Measurements from ENCODE around the gene CLDN22. TPM values are rescaled to one million over a fixed set of nuclear protein-coding genes. Genes with fewer than 3 reads are reported as not detected.

Gene CLDN22
- total and polyA plus RNA-seq, 10 of the 15 experiments (the other 5 are each of a cell fraction or from before 2014, with no cell fraction given), result not detected

DNA sequence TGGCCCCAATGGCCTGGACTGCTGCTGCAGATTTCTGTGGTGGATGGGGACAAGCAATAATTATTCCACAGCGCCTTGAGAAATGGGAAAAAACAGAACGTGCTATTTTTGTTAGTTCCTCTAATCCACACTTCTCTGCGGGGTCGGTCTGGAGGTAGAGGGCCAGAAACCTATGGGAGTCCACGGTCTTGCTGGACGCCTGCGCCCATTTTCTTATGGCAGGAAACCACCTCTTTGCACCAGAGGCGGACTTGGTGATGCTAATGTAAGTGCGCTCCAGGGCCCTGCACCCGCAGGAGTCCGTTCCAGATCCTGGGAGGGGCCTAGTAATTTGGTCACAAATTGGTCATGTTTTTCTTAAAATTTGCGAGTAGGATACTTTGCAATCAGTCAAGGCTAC, 28.1 kb upstream of the CLDN22 start:
- no peak for DNase-seq (ENCODE audit: low read depth, low spot score)
- no peaks in the 10 kb centered on the region for H4K20me1 ChIP-seq (ENCODE audit: control insufficient read depth, insufficient read depth)
- in situ Hi-C loops (cut with MboI) (no loop called here), intact Hi-C loops (cut with micrococcal nuclease; ENCODE audit: unreplicated experiment) (no loop called here)
- ChIA-PET SMC1A (ENCODE audit: uncharacterized antibody, unreplicated experiment) (no interaction called here), POLR2A (no interaction called here), CTCF (no interaction called here), RAD21 (ENCODE audit: unreplicated experiment) (no interaction called here)
- no peak overlapping the region for H3K4me2 ChIP-seq (ENCODE audit: control insufficient read depth, insufficient read depth)
- BruUV-seq (replicated peaks), result no TSS peak
- no peaks in the 10 kb centered on the region for H3K4me1 ChIP-seq (ENCODE audit: control insufficient read depth, insufficient read depth, low read length)
- no peak overlapping the region for H3K27ac ChIP-seq (ENCODE audit: control insufficient read depth, insufficient read depth)
- H3K27me3 ChIP-seq (replicated peaks in 1 of 2; ENCODE audit: control insufficient read depth in 2 of 2, insufficient read depth in 2 of 2, low read length in 1 of 2), result no peaks in the 10 kb centered on the region; a peak in 1 of 4 replicates
- no peak overlapping the region for H3K9ac ChIP-seq (ENCODE audit: control insufficient read depth, insufficient read depth, low read length)
- no peak for ATAC-seq
- no peaks in the 10 kb centered on the region for H3K9me3 ChIP-seq (replicated peaks; ENCODE audit: control insufficient read depth, insufficient read depth, low read length)
- H3K79me2 ChIP-seq (ENCODE audit: control insufficient read depth, insufficient read depth, low read length), result no peaks in the 10 kb centered on the region
- no peaks in the 10 kb centered on the region for H3K36me3 ChIP-seq (ENCODE audit: control insufficient read depth in 2 of 2, insufficient read depth in 2 of 2, low read length in 1 of 2)
- TF ChIP-seq, protein P1, sequence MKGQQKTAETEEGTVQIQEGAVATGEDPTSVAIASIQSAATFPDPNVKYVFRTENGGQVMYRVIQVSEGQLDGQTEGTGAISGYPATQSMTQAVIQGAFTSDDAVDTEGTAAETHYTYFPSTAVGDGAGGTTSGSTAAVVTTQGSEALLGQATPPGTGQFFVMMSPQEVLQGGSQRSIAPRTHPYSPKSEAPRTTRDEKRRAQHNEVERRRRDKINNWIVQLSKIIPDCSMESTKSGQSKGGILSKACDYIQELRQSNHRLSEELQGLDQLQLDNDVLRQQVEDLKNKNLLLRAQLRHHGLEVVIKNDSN (IDR thresholded peaks at IDR 0.05; ENCODE audit: borderline replicate concordance, extremely low read length, insufficient read depth, low read depth, low read length), result no peak
- TF ChIP-seq SREBF2 (IDR thresholded peaks at IDR 0.05; ENCODE audit: low read length) (no peak), ZNF622 (IDR thresholded peaks at IDR 0.05) (no peak), SRF (IDR thresholded peaks at IDR 0.05; ENCODE audit: low read depth in 2 of 2, low read length in 2 of 2) (no peak), MYB (IDR thresholded peaks at IDR 0.05; ENCODE audit: borderline replicate concordance, low read depth, low read length) (no peak)
- TF ChIP-seq, protein P2, sequence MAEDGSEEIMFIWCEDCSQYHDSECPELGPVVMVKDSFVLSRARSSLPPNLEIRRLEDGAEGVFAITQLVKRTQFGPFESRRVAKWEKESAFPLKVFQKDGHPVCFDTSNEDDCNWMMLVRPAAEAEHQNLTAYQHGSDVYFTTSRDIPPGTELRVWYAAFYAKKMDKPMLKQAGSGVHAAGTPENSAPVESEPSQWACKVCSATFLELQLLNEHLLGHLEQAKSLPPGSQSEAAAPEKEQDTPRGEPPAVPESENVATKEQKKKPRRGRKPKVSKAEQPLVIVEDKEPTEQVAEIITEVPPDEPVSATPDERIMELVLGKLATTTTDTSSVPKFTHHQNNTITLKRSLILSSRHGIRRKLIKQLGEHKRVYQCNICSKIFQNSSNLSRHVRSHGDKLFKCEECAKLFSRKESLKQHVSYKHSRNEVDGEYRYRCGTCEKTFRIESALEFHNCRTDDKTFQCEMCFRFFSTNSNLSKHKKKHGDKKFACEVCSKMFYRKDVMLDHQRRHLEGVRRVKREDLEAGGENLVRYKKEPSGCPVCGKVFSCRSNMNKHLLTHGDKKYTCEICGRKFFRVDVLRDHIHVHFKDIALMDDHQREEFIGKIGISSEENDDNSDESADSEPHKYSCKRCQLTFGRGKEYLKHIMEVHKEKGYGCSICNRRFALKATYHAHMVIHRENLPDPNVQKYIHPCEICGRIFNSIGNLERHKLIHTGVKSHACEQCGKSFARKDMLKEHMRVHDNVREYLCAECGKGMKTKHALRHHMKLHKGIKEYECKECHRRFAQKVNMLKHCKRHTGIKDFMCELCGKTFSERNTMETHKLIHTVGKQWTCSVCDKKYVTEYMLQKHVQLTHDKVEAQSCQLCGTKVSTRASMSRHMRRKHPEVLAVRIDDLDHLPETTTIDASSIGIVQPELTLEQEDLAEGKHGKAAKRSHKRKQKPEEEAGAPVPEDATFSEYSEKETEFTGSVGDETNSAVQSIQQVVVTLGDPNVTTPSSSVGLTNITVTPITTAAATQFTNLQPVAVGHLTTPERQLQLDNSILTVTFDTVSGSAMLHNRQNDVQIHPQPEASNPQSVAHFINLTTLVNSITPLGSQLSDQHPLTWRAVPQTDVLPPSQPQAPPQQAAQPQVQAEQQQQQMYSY (CRISPR knock-in tag; IDR thresholded peaks at IDR 0.05), result no peak
- no peak overlapping the region for H2AFZ ChIP-seq (ENCODE audit: control insufficient read depth, low read depth, low read length)
- FAIRE-seq, result no peak
- H3K4me3 ChIP-seq, result no peak overlapping the region
- WGBS (ENCODE audit: insufficient coverage, insufficient replicate concordance, low lambda C conversion rate, missing lambda C conversion rate), result 45% methylated on average over 12 of the region's 12 CpGs

Measured in GM12878 (cell line).